HepG2 (cell line): Measurements from ENCODE around the gene COL9A1. TPM values are rescaled to one million over a fixed set of nuclear protein-coding genes. Genes with fewer than 3 reads are reported as not detected.

Source experiments
- AKAP8 ChIP-seq: sonication (generic); formaldehyde crosslinking; IDR thresholded peaks from 2 replicates; pipeline ENCODE4 v1.5.1; 2020; ENCODE audit warnings: mild to moderate bottlenecking, missing genetic modification reagents
- ELF3 ChIP-seq: IDR thresholded peaks from 2 replicates; pipeline ENCODE4 v1.6.1; 2016; ENCODE audit warnings: missing genetic modification reagents, missing compliant biosample characterization
- FOSL2 ChIP-seq: sonication (generic); formaldehyde crosslinking; IDR thresholded peaks from 2 replicates; pipeline ENCODE4 v1.4.0; 2020; ENCODE audit warnings: missing genetic modification reagents
- FOXC1 ChIP-seq: sonication (generic); formaldehyde crosslinking; IDR thresholded peaks from 2 replicates; pipeline ENCODE4 v1.8.0; 2022; ENCODE audit warnings: mild to moderate bottlenecking, missing genetic modification reagents, borderline replicate concordance
- FUBP1 ChIP-seq: sonication (generic); formaldehyde crosslinking; IDR thresholded peaks from 2 replicates; pipeline ENCODE4 v1.5.1; 2020; ENCODE audit warnings: missing genetic modification reagents, mild to moderate bottlenecking, borderline replicate concordance
- HOXA3 ChIP-seq: sonication (generic); formaldehyde crosslinking; IDR thresholded peaks from 2 replicates; pipeline ENCODE4 v1.5.0; 2020; ENCODE audit warnings: missing genetic modification reagents
- HOXA5 ChIP-seq: sonication (generic); formaldehyde crosslinking; IDR thresholded peaks from 2 replicates; pipeline ENCODE4 v1.4.0; 2020; ENCODE audit warnings: missing genetic modification reagents
- KLF16 ChIP-seq, 2 experiments: sonication (generic) in 1 of 2; formaldehyde crosslinking in 1 of 2; IDR thresholded peaks; 2 replicates each; pipeline versions ENCODE4 v1.6.1 to v1.8.0; 2016 to 2023; ENCODE audit warnings: missing genetic modification reagents in 2 of 2, missing compliant biosample characterization in 1 of 2
- NONO ChIP-seq, 2 experiments: fragments of 450-650 bp in 1 of 2; sonication (generic) in 1 of 2; formaldehyde crosslinking in 1 of 2; IDR thresholded peaks in 1 of 2; conservative IDR thresholded peaks in 1 of 2; 2 replicates each; pipeline versions ENCODE4 v1.6.1 to v1.8.0; 2017 to 2022; ENCODE audit warnings: mild to moderate bottlenecking in 1 of 2, missing genetic modification reagents in 1 of 2, moderate library complexity in 1 of 2
- PAXIP1 ChIP-seq: sonication (generic); formaldehyde crosslinking; conservative IDR thresholded peaks from 2 replicates; pipeline ENCODE4 v1.4.0; 2020; ENCODE audit warnings: mild to moderate bottlenecking, missing genetic modification reagents, moderate library complexity
- PRMT3 ChIP-seq: sonication (generic); formaldehyde crosslinking; IDR thresholded peaks from 2 replicates; pipeline ENCODE4 v1.8.1; 2022; ENCODE audit warnings: low read depth, mild to moderate bottlenecking, moderate library complexity, missing genetic modification reagents, borderline replicate concordance
- ZBTB25 ChIP-seq: IDR thresholded peaks from 2 replicates; pipeline ENCODE4 v1.6.1; 2018; ENCODE audit warnings: missing genetic modification reagents
- ZC3H4 ChIP-seq: sonication (generic); formaldehyde crosslinking; IDR thresholded peaks from 2 replicates; pipeline ENCODE4 v1.4.0; 2020; ENCODE audit warnings: missing genetic modification reagents, borderline replicate concordance
- ZMYM4 ChIP-seq: sonication (generic); formaldehyde crosslinking; IDR thresholded peaks from 2 replicates; pipeline ENCODE4 v1.8.1; 2023; ENCODE audit warnings: mild to moderate bottlenecking, missing genetic modification reagents
- ZNF292 ChIP-seq: sonication (generic); formaldehyde crosslinking; IDR thresholded peaks from 2 replicates; pipeline ENCODE4 v1.8.1; 2022; ENCODE audit warnings: mild to moderate bottlenecking, low read depth, missing genetic modification reagents, borderline replicate concordance
- ZNF382 ChIP-seq: sonication (generic); formaldehyde crosslinking; IDR thresholded peaks from 2 replicates; pipeline ENCODE4 v1.5.0; 2020; ENCODE audit warnings: missing genetic modification reagents, mild to moderate bottlenecking, borderline replicate concordance
- ZNF414 ChIP-seq: sonication (generic); formaldehyde crosslinking; IDR thresholded peaks from 2 replicates; pipeline ENCODE4 v1.5.0; 2020; ENCODE audit warnings: missing genetic modification reagents
- ZUFSP ChIP-seq: sonication (generic); formaldehyde crosslinking; IDR thresholded peaks from 2 replicates; pipeline ENCODE4 v1.9.0; 2021; ENCODE audit warnings: missing genetic modification reagents, mild to moderate bottlenecking, borderline replicate concordance
- polyA plus RNA-seq, 8 experiments: library from polyadenylated mRNA; depleted of rRNA in 3 of 8; stranded (reverse) in 7 of 8; unstranded in 1 of 8; fragments of >200 nt; fragmentation: Illumina TruSeq in 4 of 8; extraction: Trizol in 4 of 8; gene quantifications; 2 replicates each; pipeline versions ENCODE4 v1.2.1 to v1.2.3, GENCODE V29; 2011 to 2016; ENCODE audit warnings: low read depth in 4 of 8, missing spikeins in 1 of 8, mixed read lengths in 1 of 8; ENCODE audit not compliant: insufficient read depth in 1 of 8
- total RNA-seq, 5 experiments: library from RNA; depleted of rRNA; stranded (reverse); fragments of >200 nt; fragmentation: Illumina TruSeq; extraction: Trizol; gene quantifications; 2 replicates each; pipeline ENCODE4 v1.2.3, GENCODE V29; 2016; ENCODE audit warnings: low read depth in 1 of 5
- TF ChIP-seq, protein P1 (sequence below): sonication (generic); formaldehyde crosslinking; IDR thresholded peaks from 2 replicates; pipeline ENCODE4 v1.4.0; 2020; ENCODE audit warnings: low read depth, mild to moderate bottlenecking, missing genetic modification reagents

The COL9A1 gene
- total and polyA plus RNA-seq, 2 of the 13 experiments (the other 11 are each of a cell fraction or from before 2014, with no cell fraction given): 0.08 TPM; not detected in 1

DNA sequence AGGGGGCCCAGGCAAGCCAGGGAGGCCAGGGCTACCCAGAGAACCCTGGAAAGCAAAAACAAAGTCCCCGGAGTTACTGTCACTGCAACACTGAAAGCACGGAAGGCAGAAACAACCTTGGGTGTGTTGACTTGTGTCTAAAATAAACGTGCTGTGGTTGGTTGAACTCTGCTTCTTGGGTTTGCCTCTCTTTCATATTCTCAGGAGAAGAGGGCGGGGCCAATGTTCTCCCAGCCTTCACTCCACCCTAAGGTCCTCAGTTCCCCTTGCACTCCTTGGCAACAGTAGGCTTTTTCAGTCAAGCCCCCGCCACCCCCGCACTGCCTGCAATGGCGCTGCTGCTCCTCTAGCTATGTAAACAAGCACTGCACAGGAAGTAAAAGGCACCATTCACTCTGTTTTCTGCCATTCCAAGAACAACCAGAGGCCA is 60.9 kb downstream of the COL9A1 start (continued):
- TF ChIP-seq ZBTB25 (CRISPR knock-in tag): no peak
- TF ChIP-seq ZMYM4 (CRISPR knock-in tag): peak; percentile 79; the same call in 1 of the 2 replicates
- no peak for TF ChIP-seq HOXA5 (CRISPR knock-in tag)
- TF ChIP-seq ZNF414 (CRISPR knock-in tag): no peak
- TF ChIP-seq FOSL2: no peak
- peak; percentile 77 for TF ChIP-seq ZNF292 (CRISPR knock-in tag)
- TF ChIP-seq PAXIP1: peak; percentile 38; the same call in 1 of the 2 replicates
- TF ChIP-seq FUBP1: no peak
- TF ChIP-seq ZC3H4: no peak
- peak; percentile 42; the same call in 1 of the 2 replicates for TF ChIP-seq HOXA3 (CRISPR knock-in tag)
- TF ChIP-seq, protein P1, sequence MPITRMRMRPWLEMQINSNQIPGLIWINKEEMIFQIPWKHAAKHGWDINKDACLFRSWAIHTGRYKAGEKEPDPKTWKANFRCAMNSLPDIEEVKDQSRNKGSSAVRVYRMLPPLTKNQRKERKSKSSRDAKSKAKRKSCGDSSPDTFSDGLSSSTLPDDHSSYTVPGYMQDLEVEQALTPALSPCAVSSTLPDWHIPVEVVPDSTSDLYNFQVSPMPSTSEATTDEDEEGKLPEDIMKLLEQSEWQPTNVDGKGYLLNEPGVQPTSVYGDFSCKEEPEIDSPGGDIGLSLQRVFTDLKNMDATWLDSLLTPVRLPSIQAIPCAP (CRISPR knock-in tag): no peak
- TF ChIP-seq AKAP8 (CRISPR knock-in tag): no peak
- TF ChIP-seq ZNF382: no peak
- no peak for TF ChIP-seq PRMT3 (CRISPR knock-in tag)
- peak; percentile 42 for TF ChIP-seq ELF3 (CRISPR knock-in tag)
- 0 out of 4 replicates have a peak, but pooled peaks of 1 of the 2 experiments have one; percentile 37 for TF ChIP-seq KLF16 (CRISPR knock-in tag; IDR thresholded peaks at IDR 0.05)
- no peak for TF ChIP-seq ZUFSP
- TF ChIP-seq FOXC1 (CRISPR knock-in tag): no peak
- no peak for TF ChIP-seq NONO (IDR thresholded peaks at IDR 0.05)
- TF ChIP-seq NONO (CRISPR knock-in tag; conservative IDR thresholded peaks at IDR 0.05): no peak
